Esophagus muscularis mucosa (tissue), 4 donors: ENCODE measurements around the gene LARP7. TPM values are rescaled to one million over a fixed set of nuclear protein-coding genes. Genes with fewer than 3 reads are reported as not detected.
"Not testable (repeated sequence)": the region's sequence is repeated elsewhere in the genome, so short reads cannot be mapped to it uniquely, and the experiment has no call there.

ENCODE experiments used
- DNase-seq: peaks from one replicate; pipeline ENCODE4 v3.0.0-alpha.2; 2017; ENCODE audit errors: extremely low spot score
- H3K27ac ChIP-seq, 4 donors: fragments of 200-600 bp; sonication (generic); replicated peaks in 1 of 4; 1 replicate in 3 of 4; 2 replicates in 1 of 4; pipeline ENCODE4 v1.5.1; 2016 to 2019; ENCODE audit warnings: mild to moderate bottlenecking in 1 of 4
- H3K27me3 ChIP-seq, 4 donors: fragments of 200-600 bp; sonication (generic); one replicate each; pipeline versions ENCODE4 v1.5.1 to v1.6.0; 2016 to 2019
- H3K36me3 ChIP-seq, 4 donors: fragments of 200-600 bp; sonication (generic); one replicate each; pipeline ENCODE4 v1.5.1; 2016 to 2019
- H3K4me1 ChIP-seq, 4 donors: fragments of 200-600 bp; sonication (generic); one replicate each; pipeline ENCODE4 v1.5.1; 2016 to 2019
- H3K4me3 ChIP-seq, 4 donors: fragments of 200-600 bp; sonication (generic); 1 replicate in 2 of 4; 2 replicates in 2 of 4; pipeline ENCODE4 v1.5.1; 2016 to 2019; ENCODE audit warnings: mild to moderate bottlenecking in 4 of 4, moderate library complexity in 1 of 4
- H3K9me3 ChIP-seq, 4 donors: fragments of 200-600 bp; sonication (generic); 1 replicate in 3 of 4; 2 replicates in 1 of 4; pipeline ENCODE4 v1.5.1; 2016 to 2019
- EP300 ChIP-seq: sonication (generic); formaldehyde crosslinking; IDR thresholded peaks from one replicate; pipeline ENCODE4 v1.6.1; 2017; ENCODE audit warnings: antibody characterized with exemption
- POLR2A ChIP-seq: fragments of 450-650 bp; IDR thresholded peaks from one replicate; pipeline ENCODE4 v1.6.1; 2017; ENCODE audit warnings: antibody characterized with exemption, moderate library complexity, mild to moderate bottlenecking, low read depth
- POLR2AphosphoS5 ChIP-seq, 2 donors: sonication (generic); formaldehyde crosslinking; IDR thresholded peaks; one replicate each; pipeline ENCODE4 v1.6.1; 2017; ENCODE audit warnings: antibody characterized with exemption in 2 of 2
- WGBS: methylation state at CpG from one replicate; pipeline ENCODE4 v1.1.5; 2018; 5-methylcytosine and 5-hydroxymethylcytosine counted together
- intact Hi-C: fragments of 100-400 bp; cut with DNase I; formaldehyde crosslinking; loops from one replicate; pipeline ENCODE4 v1.15.1; 2023
- total RNA-seq, 4 donors: library from RNA; depleted of rRNA; stranded (reverse); fragments of >200 nt; gene quantifications; one replicate each; pipeline versions ENCODE4 v1.1.0 to v1.2.1, GENCODE V29; 2016
- TF ChIP-seq, protein P1 (sequence below), 3 experiments: fragments of 200-600 bp in 2 of 3; fragments of 450-650 bp in 1 of 3; sonication (generic) in 2 of 3; IDR thresholded peaks; one replicate each; pipeline ENCODE4 v1.5.1; 2017 to 2019; ENCODE audit warnings: antibody characterized with exemption in 3 of 3, mild to moderate bottlenecking in 2 of 3, moderate library complexity in 1 of 3

LARP7 gene
- total RNA-seq, 4 donors from 2014 or later: 42.3 to 75.6 (median 47.3) TPM

- 56% methylated on average over 2 of the region's 2 CpGs for WGBS
- no peak for DNase-seq
- H3K4me3 ChIP-seq: no peak overlapping the region
- intact Hi-C loops: no loop called here
- TF ChIP-seq POLR2AphosphoS5 (IDR thresholded peaks at IDR 0.05) (no peak), POLR2A (no peak), EP300 (no peak)
- TF ChIP-seq, protein P1, sequence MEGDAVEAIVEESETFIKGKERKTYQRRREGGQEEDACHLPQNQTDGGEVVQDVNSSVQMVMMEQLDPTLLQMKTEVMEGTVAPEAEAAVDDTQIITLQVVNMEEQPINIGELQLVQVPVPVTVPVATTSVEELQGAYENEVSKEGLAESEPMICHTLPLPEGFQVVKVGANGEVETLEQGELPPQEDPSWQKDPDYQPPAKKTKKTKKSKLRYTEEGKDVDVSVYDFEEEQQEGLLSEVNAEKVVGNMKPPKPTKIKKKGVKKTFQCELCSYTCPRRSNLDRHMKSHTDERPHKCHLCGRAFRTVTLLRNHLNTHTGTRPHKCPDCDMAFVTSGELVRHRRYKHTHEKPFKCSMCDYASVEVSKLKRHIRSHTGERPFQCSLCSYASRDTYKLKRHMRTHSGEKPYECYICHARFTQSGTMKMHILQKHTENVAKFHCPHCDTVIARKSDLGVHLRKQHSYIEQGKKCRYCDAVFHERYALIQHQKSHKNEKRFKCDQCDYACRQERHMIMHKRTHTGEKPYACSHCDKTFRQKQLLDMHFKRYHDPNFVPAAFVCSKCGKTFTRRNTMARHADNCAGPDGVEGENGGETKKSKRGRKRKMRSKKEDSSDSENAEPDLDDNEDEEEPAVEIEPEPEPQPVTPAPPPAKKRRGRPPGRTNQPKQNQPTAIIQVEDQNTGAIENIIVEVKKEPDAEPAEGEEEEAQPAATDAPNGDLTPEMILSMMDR (IDR thresholded peaks at IDR 0.05): no peak
- H3K27ac ChIP-seq: no peak overlapping the region
- H3K36me3 ChIP-seq: peaks cover 58 to 95% (median 80%) of the 10 kb centered on the region in 4 donors
- H3K4me1 ChIP-seq: no peaks in the 10 kb centered on the region
- no peaks in the 10 kb centered on the region for H3K27me3 ChIP-seq
- no peaks in the 10 kb centered on the region for H3K9me3 ChIP-seq
These were observed 12.1 kb downstream of the LARP7 start for GRCh38 chr4:112649055-112649408.

DNA sequence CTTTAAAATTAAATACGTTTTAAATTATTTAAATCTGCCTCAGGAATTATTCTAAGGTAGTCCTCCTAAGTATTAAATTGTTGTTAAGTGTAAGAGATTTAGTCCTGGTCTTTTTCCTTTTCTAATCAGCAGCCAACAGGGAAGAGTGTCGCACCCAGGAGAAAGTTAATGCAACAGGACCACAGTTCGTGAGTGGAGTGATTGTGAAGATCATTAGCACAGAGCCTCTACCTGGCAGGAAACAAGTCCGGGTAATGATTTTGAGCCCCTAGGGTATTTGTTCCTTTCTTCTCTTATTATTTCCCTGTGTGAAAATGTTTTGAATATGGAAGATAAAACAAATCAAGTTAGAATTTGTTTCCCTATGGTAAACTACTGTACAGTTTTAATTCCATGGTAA, 13.4 kb downstream of the LARP7 start:
- WGBS: 57% methylated on average over 4 of the region's 4 CpGs
- TF ChIP-seq POLR2AphosphoS5 (IDR thresholded peaks at IDR 0.05): no peak
- no peak for TF ChIP-seq EP300
- no peak for TF ChIP-seq POLR2A
- TF ChIP-seq, protein P1 (IDR thresholded peaks at IDR 0.05): no peak
- no peak overlapping the region for H3K27ac ChIP-seq
- H3K36me3 ChIP-seq: peaks cover 62 to 100% (median 85%) of the 10 kb centered on the region in 4 donors
- no peaks in the 10 kb centered on the region for H3K27me3 ChIP-seq
- no peak overlapping the region for H3K4me3 ChIP-seq
- no peaks in the 10 kb centered on the region for H3K9me3 ChIP-seq
- intact Hi-C loops: no loop called here
- H3K4me1 ChIP-seq: no peaks in the 10 kb centered on the region
- DNase-seq: no peak

DNA sequence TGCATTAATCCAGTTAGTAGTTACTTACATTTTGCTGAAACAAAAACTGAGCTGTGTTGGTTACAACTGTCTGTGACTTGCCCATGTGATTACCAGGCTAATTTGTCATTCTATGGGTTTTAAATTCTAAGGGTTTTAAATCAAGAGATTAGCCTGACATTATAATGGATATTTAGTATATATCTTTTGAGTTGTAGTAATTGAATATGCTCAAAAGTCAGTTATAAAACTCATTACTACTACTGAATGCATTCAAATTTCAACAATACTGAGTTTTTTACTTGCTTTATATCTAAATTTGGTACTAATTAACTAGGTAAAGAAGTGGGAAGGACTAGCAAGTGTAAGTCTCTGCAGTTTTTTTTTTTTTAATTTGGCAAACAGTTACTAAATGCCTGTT, 14.7 kb downstream of the LARP7 start:
- TF ChIP-seq EP300: no peak
- no peak for TF ChIP-seq POLR2AphosphoS5 (IDR thresholded peaks at IDR 0.05)
- TF ChIP-seq, protein P1 (IDR thresholded peaks at IDR 0.05): no peak
- H3K9me3 ChIP-seq: no peaks in the 10 kb centered on the region
- no peak for DNase-seq
- H3K4me3 ChIP-seq: no peak overlapping the region
- no peaks in the 10 kb centered on the region for H3K4me1 ChIP-seq
- no peaks in the 10 kb centered on the region for H3K27me3 ChIP-seq
- H3K36me3 ChIP-seq: peaks cover 59 to 100% (median 85%) of the 10 kb centered on the region in 4 donors
- intact Hi-C loops: no loop called here
- H3K27ac ChIP-seq: no peak overlapping the region

DNA sequence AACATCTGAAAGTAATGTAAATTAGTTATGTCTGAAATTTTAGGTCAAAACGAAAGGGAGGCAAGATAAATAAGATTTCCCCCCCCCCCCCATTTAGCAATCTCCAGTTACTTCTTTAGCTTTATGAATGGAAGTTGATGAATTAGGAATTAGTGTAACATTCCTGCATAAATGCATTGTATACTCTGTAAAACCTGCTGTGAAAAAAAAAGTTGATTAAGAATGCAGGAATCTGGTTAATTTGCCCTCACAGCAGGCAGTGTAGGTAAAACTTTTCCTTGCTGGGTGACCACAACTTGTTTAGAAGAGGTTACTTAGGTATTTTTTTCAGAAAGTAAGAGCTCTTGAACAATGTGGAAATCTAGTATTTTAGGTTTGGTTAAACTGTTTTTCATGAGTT, 15.3 kb downstream of the LARP7 start:
- DNase-seq: no peak
- Histone ChIP-seq H3K4me3 (no peak overlapping the region), H3K36me3 (peaks cover 53 to 100% (median 82%) of the 10 kb centered on the region in 4 donors), H3K27me3 (no peaks in the 10 kb centered on the region), H3K4me1 (no peaks in the 10 kb centered on the region), H3K27ac (no peak overlapping the region), H3K9me3 (no peaks in the 10 kb centered on the region)
- intact Hi-C loops: no loop called here
- WGBS: 63% methylated on average over 1 of the region's 1 CpG
- no peak for TF ChIP-seq POLR2AphosphoS5 (IDR thresholded peaks at IDR 0.05)
- TF ChIP-seq, protein P1 (IDR thresholded peaks at IDR 0.05): no peak

GRCh38 chr4:112655270-112655669, 18.3 kb downstream of the LARP7 start:
- intact Hi-C loops: no loop called here
- no peaks in the 10 kb centered on the region for H3K27me3 ChIP-seq
- H3K9me3 ChIP-seq: no peaks in the 10 kb centered on the region
- TF ChIP-seq EP300 (no peak), POLR2A (no peak), POLR2AphosphoS5 (IDR thresholded peaks at IDR 0.05) (no peak)
- TF ChIP-seq, protein P1 (IDR thresholded peaks at IDR 0.05): no peak
- peaks cover 49 to 95% (median 68%) of the 10 kb centered on the region in 4 donors for H3K36me3 ChIP-seq
- H3K27ac ChIP-seq: no peak overlapping the region
- H3K4me3 ChIP-seq: no peak overlapping the region
- H3K4me1 ChIP-seq: no peaks in the 10 kb centered on the region
- WGBS: 82% methylated on average over 5 of the region's 5 CpGs
- no peak for DNase-seq

GRCh38 chr4:112656115-112656514, 19.2 kb downstream of the LARP7 start:
- H3K27ac ChIP-seq, DNase-seq, intact Hi-C loops, H3K9me3 ChIP-seq, H3K4me1 ChIP-seq, H3K4me3 ChIP-seq, H3K27me3 ChIP-seq: not testable (repeated sequence)
- H3K36me3 ChIP-seq: peaks cover 47 to 87% (median 61%) of the 10 kb centered on the region in 4 donors
- 91% methylated on average over 5 of the region's 5 CpGs for WGBS
